B cell (primary cell): ENCODE measurements around the gene KAZN. TPM values are rescaled to one million over a fixed set of nuclear protein-coding genes. Genes with fewer than 3 reads are reported as not detected.

Experiments
- ATAC-seq: fragments of 200-7000 bp; cut with Tn5 transposase; one replicate; pipeline ENCODE4 v1.10.0; 2021; ENCODE audit warnings: low read depth, mild to moderate bottlenecking, moderate number of reproducible peaks, moderate library complexity
- CTCF ChIA-PET: fragments of 350-600 bp; sonication (Branson Sonifier 250); formaldehyde crosslinking; loops from one replicate; lab custom pipeline; 2021; ENCODE audit warnings: antibody characterized with exemption, inconsistent platforms; lab: Charles Lee
- POLR2A ChIA-PET: fragments of 350-600 bp; sonication (Branson Sonifier 250); formaldehyde crosslinking; loops from one replicate; lab custom pipeline; 2021; ENCODE audit warnings: antibody characterized with exemption; lab: Charles Lee
- DNase-seq: peaks from one replicate; pipeline ENCODE4 v3.0.0; 2013
- H2AFZ ChIP-seq: 2 replicates; pipeline ENCODE4 v1.6.1; 2012; ENCODE audit warnings: mild to moderate bottlenecking, low read depth, low read length; ENCODE audit not compliant: insufficient read depth, poor library complexity, severe bottlenecking
- H3K27ac ChIP-seq, 2 donors: 1 replicate in 1 of 2; 2 replicates in 1 of 2; pipeline ENCODE4 v1.5.1; 2012 to 2013; ENCODE audit warnings: low read length in 2 of 2, mild to moderate bottlenecking in 2 of 2, moderate library complexity in 1 of 2
- H3K27me3 ChIP-seq, 4 experiments: fragments of 200-600 bp in 1 of 4; sonication (generic) in 1 of 4; replicated peaks in 1 of 4; 1 replicate in 2 of 4; 2 replicates in 2 of 4; pipeline versions ENCODE4 v1.6.1 to v1.7.0; 2013 to 2016; ENCODE audit warnings: low read length in 3 of 4, mild to moderate bottlenecking in 2 of 4, mixed read lengths in 1 of 4, moderate library complexity in 1 of 4; ENCODE audit not compliant: insufficient read depth in 4 of 4, control insufficient read depth in 3 of 4; ENCODE audit errors: control extremely low read depth in 1 of 4
- H3K36me3 ChIP-seq, 2 experiments: replicated peaks in 1 of 2; 1 replicate in 1 of 2; 2 replicates in 1 of 2; pipeline versions ENCODE4 v1.6.1 to v1.7.1; 2013; ENCODE audit warnings: low read length in 1 of 2; ENCODE audit not compliant: insufficient read depth in 2 of 2, control insufficient read depth in 1 of 2; ENCODE audit errors: control extremely low read depth in 1 of 2, extremely low read depth in 1 of 2
- H3K4me1 ChIP-seq, 2 donors: fragments of 200-600 bp in 1 of 2; sonication (generic) in 1 of 2; 1 replicate in 1 of 2; 2 replicates in 1 of 2; pipeline versions ENCODE4 v1.5.1 to v1.6.1; 2013 to 2017; ENCODE audit warnings: low read length in 2 of 2; ENCODE audit not compliant: control insufficient read depth in 2 of 2, insufficient read depth in 2 of 2
- H3K4me2 ChIP-seq: replicated peaks from 2 replicates; pipeline ENCODE3; 2012; ENCODE audit warnings: mild to moderate bottlenecking, low read depth, low read length; ENCODE audit not compliant: poor library complexity, severe bottlenecking
- H3K4me3 ChIP-seq, 5 experiments: fragments of 200-600 bp in 1 of 5; sonication (generic) in 1 of 5; 1 replicate in 3 of 5; 2 replicates in 2 of 5; pipeline versions ENCODE4 v1.5.1 to v1.7.0; 2011 to 2016; ENCODE audit warnings: low read length in 4 of 5, mild to moderate bottlenecking in 4 of 5, low read depth in 2 of 5, control low read depth in 1 of 5, moderate library complexity in 1 of 5; ENCODE audit not compliant: insufficient read depth in 1 of 5; ENCODE audit errors: control extremely low read depth in 1 of 5, extremely low read depth in 1 of 5
- H3K79me2 ChIP-seq: fragments of 200-600 bp; sonication (generic); one replicate; pipeline ENCODE4 v1.6.0; 2016; ENCODE audit warnings: low read length; ENCODE audit not compliant: control insufficient read depth, insufficient read depth
- H3K9ac ChIP-seq: fragments of 200-600 bp; sonication (generic); 2 replicates; pipeline ENCODE4 v1.6.1; 2017; ENCODE audit warnings: mild to moderate bottlenecking, low read length, moderate library complexity
- H3K9me3 ChIP-seq, 3 donors: one replicate each; pipeline versions ENCODE4 v1.6.1 to v1.7.1; 2013; ENCODE audit warnings: low read length in 2 of 3; ENCODE audit not compliant: control insufficient read depth in 2 of 3, insufficient read depth in 1 of 3; ENCODE audit errors: control extremely low read depth in 1 of 3
- H4K20me1 ChIP-seq: 2 replicates; pipeline ENCODE4 v1.6.0; 2012; ENCODE audit warnings: mild to moderate bottlenecking, low read length; ENCODE audit not compliant: insufficient read depth, control insufficient read depth, poor library complexity, severe bottlenecking
- H3K27ac Mint-ChIP-seq: one replicate; pipeline ENCODE4 v1.8.0; 2021; ENCODE audit warnings: mixed read lengths
- H3K27me3 Mint-ChIP-seq: one replicate; pipeline ENCODE4 v1.8.0; 2021; ENCODE audit warnings: mixed read lengths
- H3K4me1 Mint-ChIP-seq: one replicate; pipeline ENCODE4 v1.8.0; 2021; ENCODE audit warnings: mixed read lengths
- H3K4me3 Mint-ChIP-seq: one replicate; pipeline ENCODE4 v1.8.0; 2021; ENCODE audit warnings: mixed read lengths
- H3K9me3 Mint-ChIP-seq: one replicate; pipeline ENCODE4 v1.8.0; 2022; ENCODE audit warnings: mixed read lengths; ENCODE audit not compliant: insufficient read depth
- CTCF ChIP-seq: fragments of 200-600 bp; IDR thresholded peaks from one replicate; pipeline ENCODE4 v1.8.0; 2022; ENCODE audit warnings: antibody characterized with exemption, mild to moderate bottlenecking
- EZH2 ChIP-seq: IDR thresholded peaks from 2 replicates; pipeline ENCODE4 v1.6.1; 2012; ENCODE audit warnings: borderline replicate concordance, low read depth, mild to moderate bottlenecking, moderate library complexity, low read length; ENCODE audit not compliant: insufficient read depth, poor library complexity, severe bottlenecking
- WGBS: methylation state at CpG from one replicate; pipeline ENCODE4 v1.1.5; 2013; ENCODE audit warnings: missing lambda C conversion rate; ENCODE audit not compliant: insufficient coverage; 5-methylcytosine and 5-hydroxymethylcytosine counted together
- intact Hi-C: fragments of 100-400 bp; cut with micrococcal nuclease; formaldehyde crosslinking; loops from one replicate; pipeline ENCODE4 v1.10.0; 2022
- polyA plus RNA-seq: library from polyadenylated mRNA; depleted of rRNA; stranded (reverse); fragments of >200 nt; gene quantifications from 2 replicates; pipeline ENCODE4 v1.2.3, GENCODE V29; 2012
- total RNA-seq, 2 donors: library from RNA; stranded (reverse); fragments of 120-200 nt in 1 of 2; gene quantifications; 1 replicate in 1 of 2; 2 replicates in 1 of 2; pipeline versions ENCODE4 v1.2.3 to v1.2.4, GENCODE V29; 2013 to 2022

KAZN gene
- total and polyA plus RNA-seq, 2 donors (not counting 1 experiment from before 2014, with no cell fraction given): 0.13 to 0.39 TPM

- Histone ChIP-seq H3K9ac (no peak overlapping the region), H3K9me3 (peaks cover 0 to 6% (median 0%) of the 10 kb centered on the region in 3 donors), H3K27me3 (peaks cover 0 to 13% (median 2%) of the 10 kb centered on the region in 4 experiments), H3K27ac (no peak overlapping the region), H2AFZ (no peak overlapping the region), H3K4me1 (no peaks in the 10 kb centered on the region), H3K4me3 (no peak overlapping the region), H3K36me3 (no peaks in the 10 kb centered on the region), H4K20me1 (no peaks in the 10 kb centered on the region), H3K79me2 (no peaks in the 10 kb centered on the region), H3K4me2 (no peak overlapping the region)
- POLR2A ChIA-PET: no interaction called here
- CTCF ChIA-PET: interaction anchor here (1.1 kb wide), 1 partner anchor 14 kb away, joined by 3 read pairs; no protein-coding TSS in a partner anchor
- intact Hi-C loops: no loop called here
- peaks cover 40% of the 10 kb centered on the region for H3K27me3 Mint-ChIP-seq
- TF ChIP-seq CTCF: no peak
- no peak for TF ChIP-seq EZH2
- no peak overlapping the region for H3K4me3 Mint-ChIP-seq
- H3K4me1 Mint-ChIP-seq: no peaks in the 10 kb centered on the region
- 4% methylated on average over 4 of the region's 6 CpGs for WGBS
- H3K27ac Mint-ChIP-seq: no peak overlapping the region
- ATAC-seq: no peak
- DNase-seq: no peak
- H3K9me3 Mint-ChIP-seq: no peaks in the 10 kb centered on the region
Observed at GRCh38 chr1:15141935-15142539, 543.6 kb downstream of the KAZN start.

GRCh38 chr1:15145327-15145726 lies 546.8 kb downstream of the KAZN start:
- no peak overlapping the region for H3K27ac Mint-ChIP-seq
- intact Hi-C loops: no loop called here
- H3K36me3 ChIP-seq: no peaks in the 10 kb centered on the region
- H3K9me3 ChIP-seq: peaks cover 0 to 2% (median 0%) of the 10 kb centered on the region in 3 donors
- ATAC-seq: no peak
- POLR2A ChIA-PET: no interaction called here
- peaks cover 48% of the 10 kb centered on the region for H3K27me3 Mint-ChIP-seq
- H3K9ac ChIP-seq: no peak overlapping the region
- no peak overlapping the region for H2AFZ ChIP-seq
- TF ChIP-seq EZH2 (no peak), CTCF (no peak)
- peaks cover 0 to 12% (median 2%) of the 10 kb centered on the region in 4 experiments for H3K27me3 ChIP-seq
- H3K4me1 ChIP-seq: no peaks in the 10 kb centered on the region
- H3K4me1 Mint-ChIP-seq: no peaks in the 10 kb centered on the region
- CTCF ChIA-PET: no interaction called here
- DNase-seq: no peak
- H3K27ac ChIP-seq: no peak overlapping the region
- H3K4me3 Mint-ChIP-seq: no peak overlapping the region
- WGBS: 70% methylated on average over 2 of the region's 2 CpGs
- H3K4me3 ChIP-seq: no peak overlapping the region
- H3K9me3 Mint-ChIP-seq: no peaks in the 10 kb centered on the region
- no peak overlapping the region for H3K4me2 ChIP-seq
- H3K79me2 ChIP-seq: no peaks in the 10 kb centered on the region
- H4K20me1 ChIP-seq: no peaks in the 10 kb centered on the region
